ENCODE measurements around the gene ARRDC4.

ARRDC4 gene, protein sequence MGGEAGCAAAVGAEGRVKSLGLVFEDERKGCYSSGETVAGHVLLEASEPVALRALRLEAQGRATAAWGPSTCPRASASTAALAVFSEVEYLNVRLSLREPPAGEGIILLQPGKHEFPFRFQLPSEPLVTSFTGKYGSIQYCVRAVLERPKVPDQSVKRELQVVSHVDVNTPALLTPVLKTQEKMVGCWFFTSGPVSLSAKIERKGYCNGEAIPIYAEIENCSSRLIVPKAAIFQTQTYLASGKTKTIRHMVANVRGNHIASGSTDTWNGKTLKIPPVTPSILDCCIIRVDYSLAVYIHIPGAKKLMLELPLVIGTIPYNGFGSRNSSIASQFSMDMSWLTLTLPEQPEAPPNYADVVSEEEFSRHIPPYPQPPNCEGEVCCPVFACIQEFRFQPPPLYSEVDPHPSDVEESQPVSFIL

GRCh38 chr15:97960364-97961066 lies at the start of gene ARRDC4:
ARRDC4 (plus strand) TSS chr15:97960703; CDS start chr15:97960862, 159 bp downstream.
- Histone ChIP-seq H3K4me3 (peak within 1 kb of the TSS; percentile 82), H3K36me3 (ENCODE audit: insufficient read depth, low read length) (no peaks in the 10 kb centered on the region), H3K27ac (no peak within 1 kb of the TSS), H3K9ac (ENCODE audit: insufficient read length) (peak within 1 kb of the TSS; percentile 9), H3K9me3 (ENCODE audit: low read depth, low read length) (no peaks in the 10 kb centered on the region)
- TF ChIP-seq EZH2 (IDR thresholded peaks at IDR 0.05) = no peak
- TF ChIP-seq FOXP2 (optimal IDR thresholded peaks at IDR 0.05; ENCODE audit: control extremely low read depth, extremely low read length, insufficient read depth) = peak; percentile 21
- DNase-seq (ENCODE audit: low read depth, low spot score) = peak; percentile 91

DNA sequence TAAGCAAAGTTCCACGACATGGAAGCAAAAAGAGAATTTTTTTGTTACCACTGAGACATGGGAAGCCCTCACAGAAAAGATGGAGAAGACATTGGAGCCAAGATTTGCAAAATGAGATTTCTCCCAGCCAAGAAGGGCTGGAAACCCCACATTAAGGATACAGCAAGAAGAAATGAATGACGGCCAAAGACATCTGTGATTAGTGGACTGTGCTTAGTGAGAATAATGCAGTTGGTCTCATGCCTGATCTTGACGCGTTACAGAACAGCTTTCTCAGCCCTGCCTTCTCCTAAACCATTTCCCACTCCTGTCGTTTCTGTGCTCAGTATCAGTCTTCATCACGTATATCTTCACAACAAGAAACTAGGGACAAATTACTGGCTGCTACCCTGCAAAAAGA lies 45.8 kb upstream of the ARRDC4 start:
- no peak overlapping the region for H3K9ac ChIP-seq (ENCODE audit: insufficient read length)
- H3K27ac ChIP-seq = no peak overlapping the region
- no peak for DNase-seq (ENCODE audit: low read depth, low spot score)

GRCh38 chr15:97915261-97915660 lies 45.2 kb upstream of the ARRDC4 start:
- no peaks in the 10 kb centered on the region for H3K9me3 ChIP-seq (ENCODE audit: low read depth, low read length)
- DNase-seq (ENCODE audit: low read depth, low spot score) = no peak
- H3K36me3 ChIP-seq (ENCODE audit: insufficient read depth, low read length) = no peaks in the 10 kb centered on the region
- H3K4me3 ChIP-seq = no peak overlapping the region
- TF ChIP-seq FOXP2 (optimal IDR thresholded peaks at IDR 0.05; ENCODE audit: control extremely low read depth, extremely low read length, insufficient read depth) = no peak
- no peak for TF ChIP-seq POLR2AphosphoS5 (IDR thresholded peaks at IDR 0.05; ENCODE audit: borderline replicate concordance, low read depth, low read length)
- no peak for TF ChIP-seq EZH2 (IDR thresholded peaks at IDR 0.05)
- H3K27ac ChIP-seq = no peak overlapping the region
- H3K9ac ChIP-seq (ENCODE audit: insufficient read length) = no peak overlapping the region

More for the DNA sequence above, 45.8 kb upstream of the ARRDC4 start:
- no peaks in the 10 kb centered on the region for H3K36me3 ChIP-seq (ENCODE audit: insufficient read depth, low read length)
- no peak overlapping the region for H3K4me3 ChIP-seq
- no peak for TF ChIP-seq POLR2AphosphoS5 (IDR thresholded peaks at IDR 0.05; ENCODE audit: borderline replicate concordance, low read depth, low read length)
- no peak for TF ChIP-seq FOXP2 (optimal IDR thresholded peaks at IDR 0.05; ENCODE audit: control extremely low read depth, extremely low read length, insufficient read depth)
- TF ChIP-seq EZH2 (IDR thresholded peaks at IDR 0.05) = no peak
- H3K9me3 ChIP-seq (ENCODE audit: low read depth, low read length) = no peaks in the 10 kb centered on the region

GRCh38 chr15:97921296-97921865 lies 39.1 kb upstream of the ARRDC4 start:
- Histone ChIP-seq H3K4me3 (no peak overlapping the region), H3K9ac (ENCODE audit: insufficient read length) (no peak overlapping the region), H3K9me3 (ENCODE audit: low read depth, low read length) (no peaks in the 10 kb centered on the region), H3K36me3 (ENCODE audit: insufficient read depth, low read length) (no peaks in the 10 kb centered on the region), H3K27ac (no peak overlapping the region)
- TF ChIP-seq POLR2AphosphoS5 (IDR thresholded peaks at IDR 0.05; ENCODE audit: borderline replicate concordance, low read depth, low read length) (no peak), EZH2 (IDR thresholded peaks at IDR 0.05) (no peak)
- no peak for DNase-seq (ENCODE audit: low read depth, low spot score)

DNA sequence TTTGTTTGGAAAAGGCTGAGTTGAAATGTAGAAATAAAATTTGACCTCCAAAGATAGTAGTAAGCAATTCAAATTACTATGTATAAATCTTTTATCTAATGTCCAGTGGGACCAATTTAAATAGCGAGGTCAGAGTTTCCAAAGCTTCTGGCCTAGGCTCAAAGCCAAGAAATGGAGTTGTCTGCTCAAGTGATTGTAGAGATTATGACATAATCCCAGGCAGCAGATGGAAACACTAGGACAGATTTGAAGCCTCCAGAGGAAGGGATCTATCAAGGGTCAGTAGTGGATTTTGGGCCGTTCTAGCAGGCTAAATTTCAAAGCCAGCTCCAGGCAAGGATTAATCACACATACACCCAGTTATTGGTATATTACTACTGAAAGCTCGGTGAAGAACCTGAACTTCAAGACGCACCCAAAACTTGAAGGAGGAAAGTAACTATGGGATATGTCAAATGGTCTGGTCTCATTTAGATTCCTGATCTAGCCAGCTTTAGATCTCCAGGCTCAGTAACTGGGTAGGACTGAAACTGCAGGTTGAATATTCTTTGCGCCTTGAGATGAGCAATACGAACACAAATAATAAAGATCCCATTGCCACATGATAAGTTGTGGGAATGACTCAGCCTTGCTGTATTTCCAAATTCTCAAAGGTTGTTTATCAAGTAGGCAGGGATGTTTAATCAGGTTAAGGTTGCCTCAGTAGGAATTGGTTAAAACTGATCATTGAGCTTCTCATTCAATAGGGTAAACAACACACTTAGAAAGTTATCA lies 30.9 kb upstream of the ARRDC4 start:
- TF ChIP-seq POLR2AphosphoS5 (IDR thresholded peaks at IDR 0.05; ENCODE audit: borderline replicate concordance, low read depth, low read length) = no peak
- TF ChIP-seq FOXP2 (optimal IDR thresholded peaks at IDR 0.05; ENCODE audit: control extremely low read depth, extremely low read length, insufficient read depth) = no peak
- no peak for TF ChIP-seq EZH2 (IDR thresholded peaks at IDR 0.05)
- DNase-seq (ENCODE audit: low read depth, low spot score) = no peak
- H3K27ac ChIP-seq = no peak overlapping the region

GRCh38 chr15:97930230-97930629 lies 30.3 kb upstream of the ARRDC4 start:
- DNase-seq (ENCODE audit: low read depth, low spot score) = no peak
- TF ChIP-seq POLR2AphosphoS5 (IDR thresholded peaks at IDR 0.05; ENCODE audit: borderline replicate concordance, low read depth, low read length) = no peak
- no peak for TF ChIP-seq FOXP2 (optimal IDR thresholded peaks at IDR 0.05; ENCODE audit: control extremely low read depth, extremely low read length, insufficient read depth)
- TF ChIP-seq EZH2 (IDR thresholded peaks at IDR 0.05) = no peak
- Histone ChIP-seq H3K27ac (no peak overlapping the region), H3K4me3 (no peak overlapping the region), H3K9me3 (ENCODE audit: low read depth, low read length) (no peaks in the 10 kb centered on the region), H3K9ac (ENCODE audit: insufficient read length) (no peak overlapping the region), H3K36me3 (ENCODE audit: insufficient read depth, low read length) (no peaks in the 10 kb centered on the region)

More for the DNA sequence above, 30.9 kb upstream of the ARRDC4 start:
- no peak overlapping the region for H3K9ac ChIP-seq (ENCODE audit: insufficient read length)
- no peaks in the 10 kb centered on the region for H3K9me3 ChIP-seq (ENCODE audit: low read depth, low read length)
- H3K4me3 ChIP-seq = no peak overlapping the region
- H3K36me3 ChIP-seq (ENCODE audit: insufficient read depth, low read length) = no peaks in the 10 kb centered on the region

GRCh38 chr15:97931314-97931713 lies 29.2 kb upstream of the ARRDC4 start:
- H3K9ac ChIP-seq (ENCODE audit: insufficient read length) = no peak overlapping the region
- no peak overlapping the region for H3K4me3 ChIP-seq
- no peaks in the 10 kb centered on the region for H3K36me3 ChIP-seq (ENCODE audit: insufficient read depth, low read length)
- DNase-seq (ENCODE audit: low read depth, low spot score) = no peak
- no peak overlapping the region for H3K27ac ChIP-seq
- H3K9me3 ChIP-seq (ENCODE audit: low read depth, low read length) = no peaks in the 10 kb centered on the region
- no peak for TF ChIP-seq POLR2AphosphoS5 (IDR thresholded peaks at IDR 0.05; ENCODE audit: borderline replicate concordance, low read depth, low read length)
- no peak for TF ChIP-seq EZH2 (IDR thresholded peaks at IDR 0.05)
- TF ChIP-seq FOXP2 (optimal IDR thresholded peaks at IDR 0.05; ENCODE audit: control extremely low read depth, extremely low read length, insufficient read depth) = no peak

DNA sequence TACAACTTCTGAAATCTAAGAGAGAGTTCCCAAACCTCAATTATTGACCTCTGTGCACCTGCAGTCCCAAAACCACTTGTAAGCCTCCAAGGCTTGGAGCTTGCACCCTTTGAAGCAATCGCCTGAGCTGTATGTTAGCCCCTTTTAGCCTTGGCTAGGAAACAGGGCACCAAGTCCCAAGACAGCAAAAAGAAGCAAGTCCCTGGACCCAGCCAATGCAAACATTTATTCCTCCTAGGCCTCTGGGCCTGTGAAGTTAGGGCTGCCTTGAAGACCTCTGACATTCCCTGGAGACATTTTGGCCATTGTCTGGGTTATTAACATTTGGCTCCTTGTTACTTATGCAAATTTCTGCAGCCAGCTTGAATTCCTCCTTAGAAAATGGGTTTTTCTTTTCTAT lies 26.9 kb upstream of the ARRDC4 start:
- no peak for DNase-seq (ENCODE audit: low read depth, low spot score)
- Histone ChIP-seq H3K36me3 (ENCODE audit: insufficient read depth, low read length) (no peaks in the 10 kb centered on the region), H3K9me3 (ENCODE audit: low read depth, low read length) (no peaks in the 10 kb centered on the region), H3K4me3 (no peak overlapping the region), H3K9ac (ENCODE audit: insufficient read length) (no peak overlapping the region), H3K27ac (no peak overlapping the region)
- TF ChIP-seq POLR2AphosphoS5 (IDR thresholded peaks at IDR 0.05; ENCODE audit: borderline replicate concordance, low read depth, low read length) (no peak), EZH2 (IDR thresholded peaks at IDR 0.05) (no peak), FOXP2 (optimal IDR thresholded peaks at IDR 0.05; ENCODE audit: control extremely low read depth, extremely low read length, insufficient read depth) (no peak)

Measured in SK-N-MC (cell line).